H1 (cell line): Measurements from ENCODE around the gene MORN5. TPM values are rescaled to one million over a fixed set of nuclear protein-coding genes. Genes with fewer than 3 reads are reported as not detected.
A peak's percentile ranks its signal among the peaks of the same experiment; 100 is the strongest.

Source experiments
- CTCF ChIA-PET: fragments of 300-600 bp; sonication (Branson Sonifier 250); formaldehyde crosslinking; loops from one replicate; lab custom pipeline; 2021; ENCODE audit not compliant: partially characterized antibody; lab: Charles Lee
- POLR2A ChIA-PET: fragments of 300-600 bp; sonication (Branson Sonifier 250); formaldehyde crosslinking; loops from one replicate; lab custom pipeline; 2021; ENCODE audit warnings: inconsistent platforms; ENCODE audit not compliant: partially characterized antibody; lab: Charles Lee
- DNase-seq, 2 experiments: peaks; one replicate each; pipeline versions ENCODE4 v3.0.0 to v3.0.0-alpha.2; 2010 to 2022; ENCODE audit warnings: low spot score in 2 of 2, low read depth in 1 of 2, mixed read lengths in 1 of 2
- FAIRE-seq: peaks from 2 replicates; lab custom pipeline; 2011; peaks lifted over from hg19 to GRCh38; lab: Jason Lieb, UNC
- H2AFZ ChIP-seq: 2 replicates; pipeline ENCODE4 v1.8.1; 2012; ENCODE audit warnings: low read length, inconsistent platforms
- H2AK5ac ChIP-seq: 2 replicates; pipeline ENCODE4 v1.6.1; 2013; ENCODE audit warnings: low read depth, low read length
- H2BK120ac ChIP-seq: replicated peaks from 2 replicates; pipeline ENCODE3; 2013; ENCODE audit warnings: low read depth, low read length, inconsistent platforms
- H2BK12ac ChIP-seq: 2 replicates; pipeline ENCODE4 v1.6.1; 2013; ENCODE audit warnings: low read depth, low read length
- H2BK15ac ChIP-seq: 2 replicates; pipeline ENCODE4 v1.6.1; 2013; ENCODE audit warnings: low read length
- H2BK20ac ChIP-seq: 2 replicates; pipeline ENCODE4 v1.6.1; 2013; ENCODE audit warnings: low read length
- H2BK5ac ChIP-seq: 2 replicates; pipeline ENCODE4 v1.6.1; 2013; ENCODE audit warnings: low read depth, low read length
- H3K14ac ChIP-seq: 2 replicates; pipeline ENCODE4 v1.6.1; 2013; ENCODE audit warnings: inconsistent platforms; ENCODE audit not compliant: insufficient read length
- H3K18ac ChIP-seq: 2 replicates; pipeline ENCODE4 v1.6.1; 2013; ENCODE audit warnings: low read length; ENCODE audit errors: extremely low read depth
- H3K23ac ChIP-seq: 2 replicates; pipeline ENCODE4 v1.6.1; 2013; ENCODE audit warnings: inconsistent platforms; ENCODE audit not compliant: insufficient read length
- H3K23me2 ChIP-seq: 2 replicates; pipeline ENCODE4 v1.6.1; 2013; ENCODE audit warnings: low read depth, low read length
- H3K27ac ChIP-seq: 2 replicates; pipeline ENCODE4 v1.6.1; 2011; ENCODE audit warnings: low read depth, low read length, inconsistent platforms
- H3K27me3 ChIP-seq, 4 experiments: replicated peaks in 1 of 4; 1 replicate in 1 of 4; 2 replicates in 3 of 4; pipeline versions ENCODE4 v1.6.1 to v1.8.1; 2011 to 2013; ENCODE audit warnings: low read length in 3 of 4, mild to moderate bottlenecking in 3 of 4, inconsistent platforms in 2 of 4, mixed read lengths in 2 of 4, moderate library complexity in 1 of 4; ENCODE audit not compliant: control insufficient read depth in 3 of 4, insufficient read depth in 3 of 4; ENCODE audit errors: extremely low read depth in 1 of 4
- H3K36me3 ChIP-seq, 4 experiments: 2 replicates each; pipeline versions ENCODE4 v1.6.1 to v1.8.1; 2011 to 2013; ENCODE audit warnings: mild to moderate bottlenecking in 4 of 4, low read length in 3 of 4, moderate library complexity in 2 of 4, control low read depth in 1 of 4, inconsistent platforms in 1 of 4; ENCODE audit not compliant: insufficient read depth in 4 of 4, control insufficient read depth in 2 of 4
- H3K4ac ChIP-seq: replicated peaks from 2 replicates; pipeline ENCODE3; 2013; ENCODE audit warnings: low read length, low read depth, mixed read lengths, inconsistent platforms; ENCODE audit not compliant: insufficient read length
- H3K4me1 ChIP-seq, 4 experiments: replicated peaks in 1 of 4; 1 replicate in 1 of 4; 2 replicates in 3 of 4; pipeline versions ENCODE4 v1.6.1 to v1.8.1; 2011 to 2013; ENCODE audit warnings: low read length in 3 of 4, inconsistent platforms in 2 of 4, mixed read lengths in 1 of 4; ENCODE audit not compliant: insufficient read depth in 4 of 4, control insufficient read depth in 3 of 4
- H3K4me2 ChIP-seq, 2 experiments: 2 replicates each; pipeline versions ENCODE4 v1.6.1 to v1.8.1; 2011 to 2013; ENCODE audit warnings: low read depth in 2 of 2, low read length in 2 of 2, control low read depth in 1 of 2, inconsistent platforms in 1 of 2, mild to moderate bottlenecking in 1 of 2; ENCODE audit not compliant: insufficient read depth in 1 of 2
- H3K4me3 ChIP-seq, 4 experiments: fragments of 200-600, 300-600 bp in 1 of 4; sonication (generic), shearing (Covaris generic), sonication (Bioruptor Twin) in 1 of 4; 2 replicates each; pipeline versions ENCODE4 v1.5.1 to v1.8.1; 2011 to 2016; ENCODE audit warnings: low read length in 4 of 4, low read depth in 3 of 4, control low read depth in 2 of 4, inconsistent platforms in 2 of 4, mild to moderate bottlenecking in 2 of 4, mixed read lengths in 1 of 4, moderate library complexity in 1 of 4; ENCODE audit not compliant: insufficient read depth in 2 of 4; ENCODE audit errors: extremely low read depth in 1 of 4
- H3K56ac ChIP-seq: replicated peaks from 2 replicates; pipeline ENCODE3; 2013; ENCODE audit warnings: low read depth, mild to moderate bottlenecking, mixed read lengths, low read length, inconsistent platforms; ENCODE audit not compliant: insufficient read length
- H3K79me1 ChIP-seq: 2 replicates; pipeline ENCODE4 v1.6.1; 2013; ENCODE audit warnings: low read depth, low read length, control low read depth
- H3K79me2 ChIP-seq, 2 experiments: 2 replicates each; pipeline versions ENCODE4 v1.6.1 to v1.8.1; 2012 to 2013; ENCODE audit warnings: low read length in 2 of 2, mild to moderate bottlenecking in 2 of 2, inconsistent platforms in 1 of 2; ENCODE audit not compliant: insufficient read depth in 2 of 2, control insufficient read depth in 1 of 2
- H3K9ac ChIP-seq, 4 experiments: replicated peaks in 1 of 4; 1 replicate in 1 of 4; 2 replicates in 3 of 4; pipeline versions ENCODE4 v1.6.1 to v1.8.1; 2011 to 2013; ENCODE audit warnings: low read depth in 3 of 4, low read length in 3 of 4, control low read depth in 2 of 4, mild to moderate bottlenecking in 2 of 4, moderate library complexity in 2 of 4, inconsistent platforms in 1 of 4; ENCODE audit errors: extremely low read depth in 1 of 4
- H3K9me3 ChIP-seq, 2 experiments: 2 replicates each; pipeline versions ENCODE4 v1.6.1 to v1.8.1; 2012 to 2013; ENCODE audit warnings: mild to moderate bottlenecking in 2 of 2, moderate library complexity in 2 of 2, control low read depth in 1 of 2, inconsistent platforms in 1 of 2, low read depth in 1 of 2, low read length in 1 of 2, mixed read lengths in 1 of 2; ENCODE audit not compliant: insufficient read depth in 2 of 2
- H4K20me1 ChIP-seq, 2 experiments: replicated peaks in 1 of 2; 2 replicates each; pipeline versions ENCODE3 to v1.8.1; 2011 to 2013; ENCODE audit warnings: inconsistent platforms in 2 of 2, low read length in 2 of 2, mild to moderate bottlenecking in 1 of 2; ENCODE audit not compliant: insufficient read depth in 2 of 2, control insufficient read depth in 1 of 2
- H4K5ac ChIP-seq: 2 replicates; pipeline ENCODE4 v1.6.1; 2013; ENCODE audit warnings: low read length, low read depth, mixed read lengths, inconsistent platforms; ENCODE audit not compliant: insufficient read length
- H4K8ac ChIP-seq: 2 replicates; pipeline ENCODE4 v1.8.0; 2013; ENCODE audit warnings: mild to moderate bottlenecking, moderate library complexity, low read length, inconsistent platforms; ENCODE audit not compliant: insufficient read depth; ENCODE audit errors: extremely low read depth
- H4K91ac ChIP-seq: replicated peaks from 2 replicates; pipeline ENCODE3; 2013; ENCODE audit warnings: low read length, mixed read lengths, inconsistent platforms; ENCODE audit not compliant: insufficient read length
- EZH2 ChIP-seq: fragments of 200-600 bp; sonication (generic); IDR thresholded peaks from 2 replicates; pipeline ENCODE4 v1.7.1; 2012; ENCODE audit warnings: low read depth, mild to moderate bottlenecking, moderate library complexity, low read length, inconsistent platforms; ENCODE audit not compliant: severe bottlenecking
- KDM1A ChIP-seq: fragments of 200-600, 300-600 bp; sonication (generic); IDR thresholded peaks from 2 replicates; pipeline ENCODE4 v1.7.1; 2016; ENCODE audit warnings: mild to moderate bottlenecking, low read length, borderline replicate concordance
- WGBS, 2 experiments: shearing (Covaris generic) in 1 of 2; methylation state at CpG; one replicate each; pipeline versions ENCODE4 v1.1.6 to v1.1.7; 2013 to 2015; ENCODE audit warnings: low lambda C conversion rate in 2 of 2, mixed read lengths in 2 of 2, inconsistent platforms in 1 of 2, low coverage in 1 of 2, missing lambda C conversion rate in 1 of 2; ENCODE audit not compliant: insufficient replicate concordance in 2 of 2, insufficient coverage in 1 of 2, insufficient read length in 1 of 2; ENCODE audit errors: extremely low coverage in 1 of 2, missing lambda C conversion rate in 1 of 2; 5-methylcytosine and 5-hydroxymethylcytosine counted together
- polyA plus RNA-seq, 7 experiments: library from polyadenylated mRNA; depleted of rRNA in 3 of 7; stranded (reverse) in 5 of 7; unstranded in 2 of 7; fragments of >200 nt in 5 of 7; fragments of 200-250 nt in 2 of 7; gene quantifications; 1 replicate in 5 of 7; 2 replicates in 1 of 7; 4 replicates in 1 of 7; pipeline versions ENCODE4 v1.2.1 to v1.2.3, GENCODE V29; 2011 to 2013; ENCODE audit warnings: missing spikeins in 2 of 7, mixed read lengths in 2 of 7
- total RNA-seq: library from RNA; stranded (reverse); fragmentation: NEBNext Ultra II Directional; extraction: Animal tissue kit (Norgen Biotek cat#: 25700); gene quantifications from 2 replicates; pipeline ENCODE4 v1.2.1, GENCODE V29; 2021

Gene MORN5
- total and polyA plus RNA-seq, 2 of the 8 experiments (the other 6 are each of a cell fraction or from before 2014, with no cell fraction given): not detected

DNA sequence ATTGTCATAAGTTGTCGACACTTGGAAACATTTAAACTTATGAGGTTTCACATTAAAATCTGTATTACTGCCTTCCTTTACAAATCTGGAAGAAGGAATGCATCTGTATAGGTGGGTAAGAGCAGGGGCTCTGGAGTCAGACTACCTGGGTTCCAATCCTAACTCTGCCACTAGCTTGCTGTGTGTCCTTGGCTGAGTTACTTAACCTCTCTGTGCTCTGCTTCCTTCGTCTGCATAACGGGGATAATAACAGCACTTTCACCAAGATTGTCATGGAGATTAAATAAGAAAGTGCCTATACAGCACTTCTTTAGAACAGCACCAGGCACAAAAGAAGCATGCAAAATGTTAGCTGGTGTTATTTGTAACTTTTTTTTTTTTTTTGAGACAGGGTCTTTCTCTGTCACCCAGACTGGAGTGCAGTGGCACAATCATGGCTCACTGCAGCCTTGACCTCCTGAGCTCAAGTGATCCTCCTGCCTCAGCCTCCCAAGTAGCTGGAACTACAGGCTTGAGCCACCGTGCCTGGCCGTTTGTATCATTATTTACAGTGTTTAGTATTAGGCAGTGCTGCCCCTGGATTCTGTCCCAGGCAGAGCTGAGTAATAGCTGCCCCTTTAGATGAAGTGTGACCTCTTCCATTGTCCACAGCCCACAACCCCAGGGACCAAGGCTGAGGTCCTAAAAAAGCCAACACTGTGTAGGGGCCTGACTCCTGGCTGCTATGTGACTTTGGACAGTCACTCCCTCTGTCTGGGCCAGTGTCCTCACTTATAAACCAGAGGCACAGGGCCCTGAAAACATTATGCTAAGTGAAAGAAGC, 41.2 kb upstream of the MORN5 start:
- H3K23ac ChIP-seq: no peak overlapping the region
- no peak overlapping the region for H3K18ac ChIP-seq
- no peaks in the 10 kb centered on the region for H3K23me2 ChIP-seq
- 0 out of 7 replicates have a peak overlapping the region, but pooled peaks of 1 of the 4 experiments have one; percentile 1 for H3K9ac ChIP-seq
- H4K20me1 ChIP-seq: no peaks in the 10 kb centered on the region
- H3K14ac ChIP-seq: no peak overlapping the region
- H2BK120ac ChIP-seq: no peak overlapping the region
- H3K4me1 ChIP-seq: peaks cover 8 to 16% (median 12%) of the 10 kb centered on the region in 4 experiments
- DNase-seq: no peak
- 92% methylated on average over 5 of the region's 5 CpGs; no CpG with 5 or more reads in 1 of the 2 experiments for WGBS, 2 experiments
- no peak overlapping the region for H2BK20ac ChIP-seq
- no peak overlapping the region for H3K4ac ChIP-seq
- no peaks in the 10 kb centered on the region for H3K9me3 ChIP-seq
- H3K4me3 ChIP-seq: no peak overlapping the region
- FAIRE-seq: no peak
- ChIA-PET POLR2A (no interaction called here), CTCF (interaction anchor here (1.7 to 15.6 kb wide), 5 partner anchors 16 to 227 kb away, joined by 3 to 544 read pairs (median 152); partner anchors contain the start of gene TTLL11)
- no peak overlapping the region for H4K5ac ChIP-seq
- no peaks in the 10 kb centered on the region for H3K79me1 ChIP-seq
- H3K27ac ChIP-seq: no peak overlapping the region
- H2AFZ ChIP-seq: no peak overlapping the region
- no peak overlapping the region for H4K91ac ChIP-seq
- no peak overlapping the region for H2BK15ac ChIP-seq
- H3K56ac ChIP-seq: no peak overlapping the region
- H2BK5ac ChIP-seq: no peak overlapping the region
- no peaks in the 10 kb centered on the region for H3K27me3 ChIP-seq
- TF ChIP-seq KDM1A (peak; percentile 90), EZH2 (no peak)
- no peak overlapping the region for H3K4me2 ChIP-seq
- no peak overlapping the region for H2BK12ac ChIP-seq
- H3K79me2 ChIP-seq: no peaks in the 10 kb centered on the region
- H3K36me3 ChIP-seq: no peaks in the 10 kb centered on the region
- H4K8ac ChIP-seq: no peak overlapping the region
- H2AK5ac ChIP-seq: no peak overlapping the region
